Liver (tissue), 3 donors: Measurements from ENCODE around the gene PLA2G4B.

Source experiments
- CTCF ChIP-seq: fragments of 150-350 bp; IDR thresholded peaks from 2 replicates; pipeline ENCODE4 v1.5.1; 2017; ENCODE audit warnings: improper control_type of control experiment, low read depth, low read length; ENCODE audit not compliant: missing input control
- JUND ChIP-seq, 2 donors: IDR thresholded peaks; 2 replicates each; pipeline ENCODE4 v1.6.1; 2016; ENCODE audit warnings: antibody characterized with exemption in 2 of 2
- MAX ChIP-seq: IDR thresholded peaks from 2 replicates; pipeline ENCODE4 v1.6.1; 2016; ENCODE audit warnings: antibody characterized with exemption
- REST ChIP-seq: IDR thresholded peaks from 2 replicates; pipeline ENCODE4 v1.6.1; 2016; ENCODE audit warnings: antibody characterized with exemption, mild to moderate bottlenecking
- donor health status: healthy.
- donor health status: healthy.

- TF ChIP-seq CTCF = no peak
- TF ChIP-seq JUND (IDR thresholded peaks at IDR 0.05) = no peak
- TF ChIP-seq MAX = no peak
- no peak for TF ChIP-seq REST
Measured at GRCh38 chr15:41881550-41881919, 42.9 kb downstream of the PLA2G4B start.
